HCT116 (cell line): ENCODE results near the gene TMEM235. TPM values are rescaled to one million over a fixed set of nuclear protein-coding genes. Genes with fewer than 3 reads are reported as not detected.

Experiments
- ATAC-seq: fragments of 200-7000 bp; cut with Tn5 transposase; 2 replicates; pipeline ENCODE4 v1.9.1; 2020; ENCODE audit warnings: mild to moderate bottlenecking, moderate library complexity
- BruUV-seq: library from RNA; stranded (reverse); fragments of 400-500 nt; replicated peaks from 2 replicates; lab custom pipeline; 2021; lab: Mats Ljungman, UMichigan
- CTCF ChIA-PET: fragments of 300-600 bp; sonication (Branson Sonifier 250); formaldehyde crosslinking; loops from one replicate; lab custom pipeline; 2021; ENCODE audit warnings: antibody characterized with exemption; lab: Charles Lee
- POLR2A ChIA-PET: fragments of 300-600, 350-600 bp; sonication (Branson Sonifier 250); formaldehyde crosslinking; loops from one replicate; lab custom pipeline; 2021; ENCODE audit warnings: antibody characterized with exemption; lab: Charles Lee
- RAD21 ChIA-PET, 2 experiments: fragments of 300-600 bp; sonication (Branson Sonifier 250); formaldehyde crosslinking; loops; one replicate each; lab custom pipeline; 2023; ENCODE audit warnings: low total read pairs in 2 of 2; ENCODE audit not compliant: uncharacterized antibody in 2 of 2, unreplicated experiment in 2 of 2, low non-redundant PET in 1 of 2; lab: Charles Lee
- DNase-seq: peaks from one replicate; pipeline ENCODE4 v3.0.0-alpha.2; 2010; ENCODE audit warnings: low read depth, low spot score
- H2AFZ ChIP-seq: fragments of 200-600 bp; shearing (Covaris generic), sonication (generic); 2 replicates; pipeline ENCODE4 v1.6.1; 2017; ENCODE audit warnings: low read depth, mixed run types, mixed read lengths, antibody characterized with exemption, low read length; ENCODE audit not compliant: poor library complexity, severe bottlenecking
- H3K27ac ChIP-seq: 2 replicates; pipeline ENCODE4 v1.5.1; 2012; ENCODE audit warnings: low read depth, low read length
- H3K27me3 ChIP-seq: fragments of 200-600 bp; sonication (generic); 2 replicates; pipeline ENCODE4 v1.6.1; 2016; ENCODE audit warnings: mixed run types, low read length, mixed read lengths; ENCODE audit not compliant: insufficient read depth
- H3K36me3 ChIP-seq, 2 experiments: fragments of 200-500 bp in 1 of 2; fragments of 200-600 bp in 1 of 2; sonication (Bioruptor generic) in 1 of 2; sonication (generic) in 1 of 2; 2 replicates each; pipeline versions ENCODE4 v1.5.1 to v1.6.1; 2014 to 2016; ENCODE audit warnings: low read length in 2 of 2, inconsistent platforms in 1 of 2, mixed read lengths in 1 of 2, mixed run types in 1 of 2; ENCODE audit not compliant: insufficient read depth in 2 of 2, control insufficient read depth in 1 of 2
- H3K4me1 ChIP-seq, 2 experiments: fragments of 200-600 bp in 1 of 2; sonication (generic) in 1 of 2; 2 replicates each; pipeline versions ENCODE4 v1.5.1 to v1.6.1; 2012 to 2017; ENCODE audit warnings: low read length in 2 of 2, inconsistent platforms in 1 of 2, mild to moderate bottlenecking in 1 of 2, mixed read lengths in 1 of 2, mixed run types in 1 of 2, moderate library complexity in 1 of 2; ENCODE audit not compliant: insufficient read depth in 2 of 2, control insufficient read depth in 1 of 2
- H3K4me2 ChIP-seq: fragments of 200-600 bp; sonication (generic); 2 replicates; pipeline ENCODE4 v1.6.1; 2017; ENCODE audit warnings: mixed run types, low read length, mixed read lengths
- H3K4me3 ChIP-seq, 2 experiments: fragments of 200-600 bp in 1 of 2; sonication (generic) in 1 of 2; replicated peaks in 1 of 2; 2 replicates each; pipeline ENCODE4 v1.5.1; 2011 to 2016; ENCODE audit warnings: low read length in 2 of 2, control low read depth in 1 of 2, low read depth in 1 of 2, mild to moderate bottlenecking in 1 of 2, mixed read lengths in 1 of 2, mixed run types in 1 of 2
- H3K79me2 ChIP-seq: fragments of 200-600 bp; sonication (generic); 2 replicates; pipeline ENCODE4 v1.6.1; 2017; ENCODE audit warnings: mild to moderate bottlenecking, mixed run types, low read length, moderate library complexity, mixed read lengths; ENCODE audit not compliant: insufficient read depth
- H3K9ac ChIP-seq: fragments of 200-600 bp; sonication (generic); 2 replicates; pipeline ENCODE4 v1.6.1; 2016; ENCODE audit warnings: low read length, mixed read lengths
- H3K9me2 ChIP-seq: fragments of 200-600 bp; sonication (generic), shearing (Covaris generic); 2 replicates; pipeline ENCODE4 v1.6.1; 2017; ENCODE audit warnings: mixed run types, mild to moderate bottlenecking, moderate library complexity; ENCODE audit not compliant: insufficient read depth
- H3K9me3 ChIP-seq, 2 experiments: fragments of 200-500 bp in 1 of 2; fragments of 200-600 bp in 1 of 2; sonication (Bioruptor generic) in 1 of 2; sonication (generic) in 1 of 2; 2 replicates each; pipeline ENCODE4 v1.6.1; 2014 to 2017; ENCODE audit warnings: low read length in 2 of 2, mixed read lengths in 2 of 2, inconsistent platforms in 1 of 2, low read depth in 1 of 2, mild to moderate bottlenecking in 1 of 2, mixed run types in 1 of 2, moderate library complexity in 1 of 2; ENCODE audit not compliant: control insufficient read depth in 1 of 2, insufficient read depth in 1 of 2
- H4K20me1 ChIP-seq: fragments of 200-600 bp; sonication (generic), shearing (Covaris generic); 2 replicates; pipeline ENCODE4 v1.6.1; 2017; ENCODE audit warnings: mixed run types, mild to moderate bottlenecking, moderate library complexity; ENCODE audit not compliant: insufficient read depth
- EGR1 ChIP-seq: IDR thresholded peaks from 2 replicates; pipeline ENCODE4 v1.6.1; 2012; ENCODE audit warnings: low read depth
- ZNF274 ChIP-seq: fragments of 200-500 bp; sonication (Bioruptor generic); IDR thresholded peaks from 2 replicates; pipeline ENCODE4 v1.6.1; 2014; ENCODE audit warnings: mild to moderate bottlenecking, low read depth, low read length, inconsistent platforms
- intact Hi-C: fragments of 100-400 bp; cut with micrococcal nuclease; formaldehyde crosslinking; loops from 2 replicates; pipeline ENCODE4 v1.10.0; 2022
- total RNA-seq: library from RNA; stranded (reverse); gene quantifications from one replicate; pipeline ENCODE4 v1.2.1, GENCODE V29; 2021; ENCODE audit not compliant: unreplicated experiment
- TF ChIP-seq, protein P1 (sequence below): IDR thresholded peaks from 2 replicates; pipeline ENCODE4 v1.6.1; 2012
- TF ChIP-seq, protein P2 (sequence below): IDR thresholded peaks from 2 replicates; pipeline ENCODE4 v1.6.1; 2012; ENCODE audit warnings: low read depth

The TMEM235 gene
- total RNA-seq, 1 experiment from 2014 or later = not detected

DNA sequence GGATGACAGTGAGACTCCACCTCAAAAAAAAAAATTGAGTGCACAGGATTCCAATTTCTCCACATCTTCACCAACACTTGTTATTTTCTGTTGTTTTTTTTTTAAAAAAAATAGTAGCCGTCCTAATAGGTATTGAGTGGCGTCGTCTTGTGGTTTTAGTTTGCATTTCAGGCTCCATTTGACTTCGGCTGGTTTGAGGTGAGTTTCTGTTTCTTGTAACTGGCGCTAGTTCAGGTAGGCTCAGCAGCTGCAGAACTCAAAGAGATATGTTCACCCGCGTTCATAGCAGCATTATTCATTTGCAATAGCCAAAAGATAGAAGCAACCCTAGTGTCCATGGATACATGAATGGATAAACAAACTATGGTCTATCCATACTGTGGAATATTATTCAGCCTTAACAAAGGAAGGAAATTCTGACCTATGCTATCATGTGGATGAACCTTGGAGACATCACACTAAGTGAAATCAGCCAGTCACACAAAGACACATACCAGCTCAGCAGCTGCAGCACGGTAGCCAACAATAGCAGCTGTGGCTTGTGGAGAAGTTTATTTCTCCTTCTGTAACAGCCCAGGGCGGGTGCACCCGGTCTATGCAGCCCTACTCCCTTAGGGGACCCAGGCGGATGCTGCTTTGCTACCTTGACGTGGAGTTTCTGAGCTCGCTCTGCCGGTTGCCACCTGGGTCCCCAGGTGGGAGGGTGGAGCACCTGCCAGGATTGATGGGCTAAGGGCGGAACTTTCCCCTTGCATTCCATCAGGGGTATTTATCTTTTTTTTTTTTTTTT, 44.9 kb downstream of the TMEM235 start:
- no peaks in the 10 kb centered on the region for H3K27me3 ChIP-seq
- no peak overlapping the region for H2AFZ ChIP-seq
- H3K9ac ChIP-seq = no peak overlapping the region
- POLR2A ChIA-PET = no interaction called here
- H4K20me1 ChIP-seq = no peaks in the 10 kb centered on the region
- intact Hi-C loops = no loop called here
- peaks cover 0 to 4% of the 10 kb centered on the region in 2 experiments; a peak in 1 of 4 replicates for H3K9me3 ChIP-seq
- no peaks in the 10 kb centered on the region for H3K79me2 ChIP-seq
- H3K36me3 ChIP-seq = no peaks in the 10 kb centered on the region
- H3K9me2 ChIP-seq = no peaks in the 10 kb centered on the region
- RAD21 ChIA-PET = interaction anchor here in 1 of 2 experiments (0.7 kb wide), 1 partner anchor 203 kb away, joined by 3 read pairs; no protein-coding TSS in a partner anchor
- DNase-seq = no peak
- H3K4me1 ChIP-seq = peaks cover 0 to 8% of the 10 kb centered on the region in 2 experiments; a peak in 1 of 4 replicates
- no TSS peak for BruUV-seq
- ATAC-seq = no peak
- CTCF ChIA-PET = interaction anchor here (1.0 kb wide), 1 partner anchor 25 kb away, joined by 3 read pairs; no protein-coding TSS in a partner anchor
- no peak overlapping the region for H3K4me2 ChIP-seq
- TF ChIP-seq, protein P1, sequence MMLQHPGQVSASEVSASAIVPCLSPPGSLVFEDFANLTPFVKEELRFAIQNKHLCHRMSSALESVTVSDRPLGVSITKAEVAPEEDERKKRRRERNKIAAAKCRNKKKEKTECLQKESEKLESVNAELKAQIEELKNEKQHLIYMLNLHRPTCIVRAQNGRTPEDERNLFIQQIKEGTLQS = no peak
- TF ChIP-seq EGR1 (no peak), ZNF274 (no peak)
- TF ChIP-seq, protein P2, sequence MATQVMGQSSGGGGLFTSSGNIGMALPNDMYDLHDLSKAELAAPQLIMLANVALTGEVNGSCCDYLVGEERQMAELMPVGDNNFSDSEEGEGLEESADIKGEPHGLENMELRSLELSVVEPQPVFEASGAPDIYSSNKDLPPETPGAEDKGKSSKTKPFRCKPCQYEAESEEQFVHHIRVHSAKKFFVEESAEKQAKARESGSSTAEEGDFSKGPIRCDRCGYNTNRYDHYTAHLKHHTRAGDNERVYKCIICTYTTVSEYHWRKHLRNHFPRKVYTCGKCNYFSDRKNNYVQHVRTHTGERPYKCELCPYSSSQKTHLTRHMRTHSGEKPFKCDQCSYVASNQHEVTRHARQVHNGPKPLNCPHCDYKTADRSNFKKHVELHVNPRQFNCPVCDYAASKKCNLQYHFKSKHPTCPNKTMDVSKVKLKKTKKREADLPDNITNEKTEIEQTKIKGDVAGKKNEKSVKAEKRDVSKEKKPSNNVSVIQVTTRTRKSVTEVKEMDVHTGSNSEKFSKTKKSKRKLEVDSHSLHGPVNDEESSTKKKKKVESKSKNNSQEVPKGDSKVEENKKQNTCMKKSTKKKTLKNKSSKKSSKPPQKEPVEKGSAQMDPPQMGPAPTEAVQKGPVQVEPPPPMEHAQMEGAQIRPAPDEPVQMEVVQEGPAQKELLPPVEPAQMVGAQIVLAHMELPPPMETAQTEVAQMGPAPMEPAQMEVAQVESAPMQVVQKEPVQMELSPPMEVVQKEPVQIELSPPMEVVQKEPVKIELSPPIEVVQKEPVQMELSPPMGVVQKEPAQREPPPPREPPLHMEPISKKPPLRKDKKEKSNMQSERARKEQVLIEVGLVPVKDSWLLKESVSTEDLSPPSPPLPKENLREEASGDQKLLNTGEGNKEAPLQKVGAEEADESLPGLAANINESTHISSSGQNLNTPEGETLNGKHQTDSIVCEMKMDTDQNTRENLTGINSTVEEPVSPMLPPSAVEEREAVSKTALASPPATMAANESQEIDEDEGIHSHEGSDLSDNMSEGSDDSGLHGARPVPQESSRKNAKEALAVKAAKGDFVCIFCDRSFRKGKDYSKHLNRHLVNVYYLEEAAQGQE = no peak
- no peak overlapping the region for H3K4me3 ChIP-seq
- H3K27ac ChIP-seq = no peak overlapping the region
